Endothelial cell of umbilical vein (primary cell): Measurements from ENCODE around the gene LDLRAD4. TPM values are rescaled to one million over a fixed set of nuclear protein-coding genes. Genes with fewer than 3 reads are reported as not detected.

ENCODE experiments used
- BruUV-seq: library from RNA; stranded (reverse); fragments of 400-500 nt; replicated peaks from 2 replicates; lab custom pipeline; 2021; lab: Mats Ljungman, UMichigan
- CTCF ChIA-PET: fragments of 300-600, 350-600 bp; sonication (Branson Sonifier 250); formaldehyde crosslinking; loops from one replicate; lab custom pipeline; 2021; ENCODE audit warnings: antibody characterized with exemption, inconsistent platforms; lab: Charles Lee
- POLR2A ChIA-PET: fragments of 300-600, 350-600 bp; sonication (Branson Sonifier 250); formaldehyde crosslinking; loops from one replicate; lab custom pipeline; 2021; ENCODE audit warnings: antibody characterized with exemption, inconsistent platforms; lab: Charles Lee
- DNase-seq: peaks from one replicate; pipeline ENCODE4 v3.0.0-alpha.2; 2011; ENCODE audit warnings: low read depth, low spot score
- FAIRE-seq: peaks from 2 replicates; lab custom pipeline; 2011; peaks lifted over from hg19 to GRCh38; lab: Jason Lieb, UNC
- H2AFZ ChIP-seq: 2 replicates; pipeline ENCODE4 v1.6.0; 2012; ENCODE audit warnings: low read depth, low read length, control low read depth, inconsistent platforms
- H3K27ac ChIP-seq: 2 replicates; pipeline ENCODE4 v1.5.1; 2011; ENCODE audit warnings: low read depth, mild to moderate bottlenecking, control low read depth, low read length, moderate library complexity; ENCODE audit not compliant: insufficient read depth
- H3K27me3 ChIP-seq, 2 experiments: 2 replicates each; pipeline versions ENCODE4 v1.6.0 to v1.6.1; 2011; ENCODE audit warnings: low read length in 2 of 2, mixed read lengths in 1 of 2; ENCODE audit not compliant: control insufficient read depth in 2 of 2, insufficient read depth in 2 of 2
- H3K36me3 ChIP-seq, 2 experiments: 2 replicates in 1 of 2; 3 replicates in 1 of 2; pipeline ENCODE4 v1.5.1; 2011; ENCODE audit warnings: low read length in 2 of 2, mild to moderate bottlenecking in 1 of 2, moderate library complexity in 1 of 2; ENCODE audit not compliant: control insufficient read depth in 2 of 2, insufficient read depth in 2 of 2; ENCODE audit errors: extremely low read depth in 1 of 2
- H3K4me1 ChIP-seq: 3 replicates; pipeline ENCODE4 v1.5.1; 2011; ENCODE audit warnings: mild to moderate bottlenecking, low read length; ENCODE audit not compliant: control insufficient read depth, insufficient read depth; ENCODE audit errors: extremely low read depth
- H3K4me2 ChIP-seq: 2 replicates; pipeline ENCODE4 v1.6.1; 2011; ENCODE audit warnings: low read length, control low read depth, mixed read lengths; ENCODE audit not compliant: insufficient read depth
- H3K4me3 ChIP-seq, 3 experiments: fragments of 200-600 bp in 1 of 3; sonication (generic), shearing (Covaris generic) in 1 of 3; replicated peaks in 1 of 3; 2 replicates each; pipeline ENCODE4 v1.5.1; 2011 to 2016; ENCODE audit warnings: control low read depth in 3 of 3, low read length in 3 of 3, mild to moderate bottlenecking in 2 of 3, inconsistent platforms in 1 of 3, low read depth in 1 of 3, moderate library complexity in 1 of 3; ENCODE audit not compliant: insufficient read depth in 1 of 3
- H3K79me2 ChIP-seq: 2 replicates; pipeline ENCODE4 v1.6.0; 2012; ENCODE audit warnings: low read length, inconsistent platforms; ENCODE audit not compliant: control insufficient read depth, insufficient read depth
- H3K9ac ChIP-seq: replicated peaks from 2 replicates; pipeline ENCODE3; 2011; ENCODE audit warnings: low read length, control low read depth; ENCODE audit not compliant: insufficient read depth; ENCODE audit errors: extremely low read depth
- H3K9me1 ChIP-seq: replicated peaks from 3 replicates; pipeline ENCODE4 v1.6.0; 2011; ENCODE audit warnings: mild to moderate bottlenecking, low read length; ENCODE audit not compliant: control insufficient read depth, insufficient read depth; ENCODE audit errors: extremely low read depth
- H3K9me3 ChIP-seq: replicated peaks from 2 replicates; pipeline ENCODE4 v1.5.1; 2012; ENCODE audit warnings: low read length, inconsistent platforms; ENCODE audit not compliant: control insufficient read depth, insufficient read depth
- H4K20me1 ChIP-seq: replicated peaks from 2 replicates; pipeline ENCODE3; 2011; ENCODE audit warnings: mild to moderate bottlenecking, low read length; ENCODE audit not compliant: control insufficient read depth, insufficient read depth; ENCODE audit errors: extremely low read depth
- CTCF ChIP-seq, 2 donors: IDR thresholded peaks; 1 replicate in 1 of 2; 2 replicates in 1 of 2; pipeline ENCODE4 v1.5.1; 2011; ENCODE audit warnings: low read length in 2 of 2, mild to moderate bottlenecking in 2 of 2, moderate library complexity in 2 of 2, control low read depth in 1 of 2, inconsistent platforms in 1 of 2, low read depth in 1 of 2; ENCODE audit not compliant: insufficient read depth in 1 of 2; ENCODE audit errors: extremely low read depth in 1 of 2
- EZH2 ChIP-seq: IDR thresholded peaks from 2 replicates; pipeline ENCODE4 v1.6.1; 2012; ENCODE audit warnings: borderline replicate concordance, low read depth, mild to moderate bottlenecking, moderate library complexity, low read length, inconsistent platforms; ENCODE audit not compliant: severe bottlenecking
- JUN ChIP-seq: IDR thresholded peaks from 2 replicates; pipeline ENCODE4 v1.6.1; 2011; ENCODE audit warnings: borderline replicate concordance, low read depth; ENCODE audit not compliant: insufficient read length, insufficient read depth
- MAX ChIP-seq: IDR thresholded peaks from 2 replicates; pipeline ENCODE4 v1.6.1; 2011; ENCODE audit not compliant: insufficient read depth, insufficient read length
- MYC ChIP-seq: IDR thresholded peaks from one replicate; pipeline ENCODE4 v1.6.1; 2011; ENCODE audit warnings: mild to moderate bottlenecking, low read depth, low read length
- POLR2AphosphoS5 ChIP-seq: IDR thresholded peaks from 2 replicates; pipeline ENCODE4 v1.6.1; 2012; ENCODE audit warnings: low read depth, mild to moderate bottlenecking, control low read depth, low read length, moderate library complexity; ENCODE audit not compliant: insufficient read depth
- dilution Hi-C: fragments of 300-500 bp; cut with MboI; formaldehyde crosslinking; loops from one replicate; pipeline ENCODE4 v1.15.0; 2019; ENCODE audit warnings: low sequenced_read_pairs; ENCODE audit not compliant: extremely low pct_ligation_motif_present
- intact Hi-C: fragments of 100-400 bp; cut with micrococcal nuclease; formaldehyde crosslinking; loops from one replicate; pipeline ENCODE4 v1.10.0; 2022
- polyA plus RNA-seq, 4 experiments: library from polyadenylated mRNA; depleted of rRNA in 3 of 4; stranded (reverse) in 3 of 4; unstranded in 1 of 4; fragments of >200 nt; gene quantifications; 2 replicates each; pipeline versions ENCODE4 v1.2.1 to v1.2.3, GENCODE V29; 2011 to 2012; ENCODE audit warnings: missing spikeins in 1 of 4
- total RNA-seq: library from RNA; stranded (reverse); gene quantifications from 2 replicates; pipeline ENCODE4 v1.2.3, GENCODE V29; 2021

The LDLRAD4 gene
- total and polyA plus RNA-seq, 2 donors (not counting 3 experiments of a cell fraction or from before 2014, with no cell fraction given), result 5.2 to 6.5 TPM

GRCh38 chr18:13229001-13229671, 10.6 kb downstream of the LDLRAD4 start:
- Histone ChIP-seq H3K79me2 (no peaks in the 10 kb centered on the region), H3K27ac (no peak overlapping the region), H3K4me2 (no peak overlapping the region), H3K9ac (no peak overlapping the region), H3K9me1 (no peaks in the 10 kb centered on the region), H3K36me3 (no peaks in the 10 kb centered on the region), H2AFZ (no peak overlapping the region), H3K27me3 (no peaks in the 10 kb centered on the region), H4K20me1 (no peaks in the 10 kb centered on the region), H3K4me1 (no peaks in the 10 kb centered on the region), H3K4me3 (no peak overlapping the region), H3K9me3 (no peaks in the 10 kb centered on the region)
- intact Hi-C loops, result no loop called here
- BruUV-seq, result no TSS peak
- POLR2A ChIA-PET, result no interaction called here
- dilution Hi-C loops, result no loop called here
- DNase-seq (no peak), FAIRE-seq (no peak)
- TF ChIP-seq CTCF (IDR thresholded peaks at IDR 0.05; ENCODE audit: extremely low read depth in 1 of 2, insufficient read depth in 1 of 2, low read depth in 1 of 2, low read length in 2 of 2) (no peak), MAX (no peak), MYC (no peak), JUN (no peak), POLR2AphosphoS5 (no peak), EZH2 (no peak)
- CTCF ChIA-PET, result interaction anchor here (0.9 to 1.5 kb wide), 3 partner anchors 11 to 70 kb away, joined by 3 to 6 read pairs (median 4); partner anchors contain the start of gene LDLRAD4
